ENCODE results near the gene TGM2. TPM values are rescaled to one million over a fixed set of nuclear protein-coding genes. Genes with fewer than 3 reads are reported as not detected.

The TGM2 gene
- total RNA-seq, 1 donor = 1.9 TPM

GRCh38 chr20:38199501-38200390, 34.7 kb upstream of the TGM2 start:
- no peak for DNase-seq (ENCODE audit: low read depth in 2 of 3, low spot score in 2 of 3)

GRCh38 chr20:38198238-38198861, 33.3 kb upstream of the TGM2 start:
- DNase-seq (ENCODE audit: low read depth in 2 of 3, low spot score in 2 of 3) = no peak

- DNase-seq (ENCODE audit: low read depth in 2 of 3, low spot score in 2 of 3) = no peak
These were observed 32.5 kb upstream of the TGM2 start for GRCh38 chr20:38197619-38198018.

GRCh38 chr20:38197217-38197616, 32.1 kb upstream of the TGM2 start:
- no peak for DNase-seq (ENCODE audit: low read depth in 2 of 3, low spot score in 2 of 3)

GRCh38 chr20:38196592-38196991, 31.5 kb upstream of the TGM2 start:
- no peak for DNase-seq (ENCODE audit: low read depth in 2 of 3, low spot score in 2 of 3)

- no peak for DNase-seq (ENCODE audit: low read depth in 2 of 3, low spot score in 2 of 3)
These were observed 31.0 kb upstream of the TGM2 start for GRCh38 chr20:38196076-38196475.

- no peak for DNase-seq (ENCODE audit: low read depth in 2 of 3, low spot score in 2 of 3)
These were observed 30.5 kb upstream of the TGM2 start for GRCh38 chr20:38195521-38195920.

- no peak for DNase-seq (ENCODE audit: low read depth in 2 of 3, low spot score in 2 of 3)
These were observed 30.0 kb upstream of the TGM2 start for GRCh38 chr20:38194971-38195504.

GRCh38 chr20:38193586-38194105, 28.6 kb upstream of the TGM2 start:
- DNase-seq (ENCODE audit: low read depth in 2 of 3, low spot score in 2 of 3) = no peak

- no peak for DNase-seq (ENCODE audit: low read depth in 2 of 3, low spot score in 2 of 3)
These were observed 27.3 kb upstream of the TGM2 start for GRCh38 chr20:38192323-38192885.

GRCh38 chr20:38191654-38192053, 26.6 kb upstream of the TGM2 start:
- DNase-seq (ENCODE audit: low read depth in 2 of 3, low spot score in 2 of 3) = no peak

GRCh38 chr20:38190936-38191371, 25.9 kb upstream of the TGM2 start:
- DNase-seq (ENCODE audit: low read depth in 2 of 3, low spot score in 2 of 3) = no peak

- no peak for DNase-seq (ENCODE audit: low read depth in 2 of 3, low spot score in 2 of 3)
These were observed 25.1 kb upstream of the TGM2 start for GRCh38 chr20:38190166-38190565.

- DNase-seq (ENCODE audit: low read depth in 2 of 3, low spot score in 2 of 3) = no peak
These were observed 22.4 kb upstream of the TGM2 start for GRCh38 chr20:38187517-38187916.

GRCh38 chr20:38186788-38187221, 21.7 kb upstream of the TGM2 start:
- no peak for DNase-seq (ENCODE audit: low read depth in 2 of 3, low spot score in 2 of 3)

- DNase-seq (ENCODE audit: low read depth in 2 of 3, low spot score in 2 of 3) = no peak
These were observed 19.0 kb upstream of the TGM2 start for GRCh38 chr20:38184101-38184500.

- no peak for DNase-seq (ENCODE audit: low read depth in 2 of 3, low spot score in 2 of 3)
These were observed 16.9 kb upstream of the TGM2 start for GRCh38 chr20:38181971-38182370.

- no peak for DNase-seq (ENCODE audit: low read depth in 2 of 3, low spot score in 2 of 3)
These were observed 16.2 kb upstream of the TGM2 start for GRCh38 chr20:38181207-38181801.

- no peak for DNase-seq (ENCODE audit: low read depth in 2 of 3, low spot score in 2 of 3)
These were observed 15.7 kb upstream of the TGM2 start for GRCh38 chr20:38180781-38181180.

- DNase-seq (ENCODE audit: low read depth in 2 of 3, low spot score in 2 of 3) = no peak
These were observed 14.8 kb upstream of the TGM2 start for GRCh38 chr20:38179846-38180245.

- DNase-seq (ENCODE audit: low read depth in 2 of 3, low spot score in 2 of 3) = no peak
These were observed 13.5 kb upstream of the TGM2 start for GRCh38 chr20:38178581-38178980.
